Astrocyte of the cerebellum (primary cell): Measurements from ENCODE around the gene GNAI1.

Experiments used
- DNase-seq: peaks from one replicate; pipeline ENCODE4 v3.0.0-alpha.2; 2011; ENCODE audit warnings: low read depth
- H3K4me3 ChIP-seq: 2 replicates; pipeline ENCODE4 v1.5.1; 2011; ENCODE audit warnings: mild to moderate bottlenecking, low read depth, low read length, moderate library complexity
- CTCF ChIP-seq: IDR thresholded peaks from 2 replicates; pipeline ENCODE4 v1.5.1; 2012; ENCODE audit warnings: low read length, low read depth, moderate library complexity, mild to moderate bottlenecking; ENCODE audit errors: missing control alignments
- in situ Hi-C: cut with HindIII; loops from 2 replicates; pipeline ENCODE4 v1.10.0; 2017; ENCODE audit warnings: low sequenced_read_pairs

Gene GNAI1

GRCh38 chr7:80136261-80137055 lies 1.8 kb downstream of the GNAI1 start:
- H3K4me3 ChIP-seq: peak overlapping the region; percentile 79
- DNase-seq: no peak
- TF ChIP-seq CTCF: no peak
- in situ Hi-C loops: loop anchor here (5.0 kb wide), 3 partner anchors 39 to 69 kb away; no protein-coding TSS in a partner anchor

- no peak for TF ChIP-seq CTCF
- no peak for DNase-seq
- in situ Hi-C loops: loop anchor here (5.0 kb wide), 3 partner anchors 40 to 70 kb away; no protein-coding TSS in a partner anchor
- H3K4me3 ChIP-seq: no peak overlapping the region
Observed at GRCh38 chr7:80137410-80137809, 2.8 kb downstream of the GNAI1 start.

- in situ Hi-C loops: loop anchor here (5.0 kb wide), 3 partner anchors 42 to 72 kb away; no protein-coding TSS in a partner anchor
- no peak for DNase-seq
- no peak for TF ChIP-seq CTCF
- no peak overlapping the region for H3K4me3 ChIP-seq
Observed at GRCh38 chr7:80139236-80139635, 4.6 kb downstream of the GNAI1 start.

- H3K4me3 ChIP-seq: no peak overlapping the region
- DNase-seq: no peak
- in situ Hi-C loops: no loop called here
- no peak for TF ChIP-seq CTCF
Observed at GRCh38 chr7:80140388-80140787, 5.8 kb downstream of the GNAI1 start.

GRCh38 chr7:80141376-80141775 lies 6.7 kb downstream of the GNAI1 start:
- in situ Hi-C loops: no loop called here
- DNase-seq: no peak
- TF ChIP-seq CTCF: no peak
- H3K4me3 ChIP-seq: no peak overlapping the region

GRCh38 chr7:80142853-80143580 lies 8.4 kb downstream of the GNAI1 start:
- TF ChIP-seq CTCF: no peak
- no peak for DNase-seq
- H3K4me3 ChIP-seq: no peak overlapping the region
- in situ Hi-C loops: no loop called here
